GM12875 (cell line): Measurements from ENCODE around the gene YIPF1.

ENCODE experiments used
- H3K4me3 ChIP-seq: one replicate; pipeline ENCODE4 v1.5.1; 2011; ENCODE audit warnings: low read depth, low read length, control low read depth
- TF ChIP-seq, protein P1 (sequence below): IDR thresholded peaks from 2 replicates; pipeline ENCODE4 v1.5.1; 2011; ENCODE audit warnings: low read depth, mild to moderate bottlenecking, control low read depth, inconsistent platforms, low read length, moderate library complexity, borderline replicate concordance; ENCODE audit not compliant: insufficient read depth

The YIPF1 gene

DNA sequence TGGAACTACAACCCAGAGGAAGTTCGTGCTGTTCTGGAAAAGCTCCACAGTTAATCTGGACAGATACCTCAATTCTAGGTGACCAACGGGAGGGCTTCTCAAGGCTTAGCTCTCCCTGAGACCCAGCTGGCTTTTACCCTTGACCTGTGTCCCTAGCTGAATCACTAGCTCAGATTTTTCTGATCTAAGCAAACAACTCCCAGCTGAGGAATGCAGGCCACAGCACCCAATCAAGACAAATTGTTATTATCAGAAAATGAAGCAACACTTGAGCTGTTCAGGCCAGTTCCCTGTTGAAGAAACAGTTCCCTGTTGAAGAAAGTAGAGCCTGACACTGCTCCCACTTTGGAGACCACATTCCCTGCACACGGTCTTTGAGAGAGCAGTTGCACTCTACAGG is 20.3 kb upstream of the YIPF1 start:
- TF ChIP-seq, protein P1, sequence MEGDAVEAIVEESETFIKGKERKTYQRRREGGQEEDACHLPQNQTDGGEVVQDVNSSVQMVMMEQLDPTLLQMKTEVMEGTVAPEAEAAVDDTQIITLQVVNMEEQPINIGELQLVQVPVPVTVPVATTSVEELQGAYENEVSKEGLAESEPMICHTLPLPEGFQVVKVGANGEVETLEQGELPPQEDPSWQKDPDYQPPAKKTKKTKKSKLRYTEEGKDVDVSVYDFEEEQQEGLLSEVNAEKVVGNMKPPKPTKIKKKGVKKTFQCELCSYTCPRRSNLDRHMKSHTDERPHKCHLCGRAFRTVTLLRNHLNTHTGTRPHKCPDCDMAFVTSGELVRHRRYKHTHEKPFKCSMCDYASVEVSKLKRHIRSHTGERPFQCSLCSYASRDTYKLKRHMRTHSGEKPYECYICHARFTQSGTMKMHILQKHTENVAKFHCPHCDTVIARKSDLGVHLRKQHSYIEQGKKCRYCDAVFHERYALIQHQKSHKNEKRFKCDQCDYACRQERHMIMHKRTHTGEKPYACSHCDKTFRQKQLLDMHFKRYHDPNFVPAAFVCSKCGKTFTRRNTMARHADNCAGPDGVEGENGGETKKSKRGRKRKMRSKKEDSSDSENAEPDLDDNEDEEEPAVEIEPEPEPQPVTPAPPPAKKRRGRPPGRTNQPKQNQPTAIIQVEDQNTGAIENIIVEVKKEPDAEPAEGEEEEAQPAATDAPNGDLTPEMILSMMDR, result no peak
- no peak overlapping the region for H3K4me3 ChIP-seq

DNA sequence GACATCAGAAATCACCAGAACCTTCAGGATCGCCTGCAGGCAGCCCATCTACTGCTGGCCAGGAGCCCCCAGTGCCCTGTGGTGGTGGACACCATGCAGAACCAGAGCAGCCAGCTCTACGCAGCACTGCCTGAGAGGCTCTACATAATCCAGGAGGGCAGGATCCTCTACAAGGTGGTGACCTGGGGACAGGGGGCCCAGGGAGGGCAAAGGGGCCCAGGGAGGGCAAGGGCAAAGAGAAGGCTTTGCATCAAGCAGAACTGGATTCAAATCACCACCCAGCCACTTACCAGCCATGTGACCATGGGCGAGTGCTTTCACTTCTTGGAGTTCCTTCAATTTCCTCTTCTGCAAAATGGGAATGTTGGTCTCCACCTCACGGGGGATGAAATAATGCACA is 16.5 kb upstream of the YIPF1 start:
- TF ChIP-seq, protein P1, result no peak
- H3K4me3 ChIP-seq, result no peak overlapping the region

DNA sequence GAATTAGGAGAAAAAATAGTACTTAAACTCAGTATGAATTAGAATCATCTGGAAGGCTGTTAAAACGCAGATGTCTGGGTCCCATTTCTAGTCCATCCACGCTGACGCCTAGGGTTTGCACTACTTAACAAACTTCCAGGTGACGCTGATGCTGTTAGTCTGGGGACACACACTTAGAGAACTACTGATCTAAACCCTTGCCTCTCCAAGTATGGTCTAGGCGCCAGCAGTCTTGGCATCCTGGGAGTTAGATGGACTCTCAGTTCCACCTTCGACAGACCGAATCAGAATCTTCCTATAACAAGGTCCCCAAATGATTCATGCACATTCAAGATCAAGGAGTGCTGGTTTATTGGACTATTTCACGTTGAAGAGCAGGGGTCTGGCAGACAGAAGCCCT is 15.9 kb upstream of the YIPF1 start:
- H3K4me3 ChIP-seq, result no peak overlapping the region
- TF ChIP-seq, protein P1, result no peak

DNA sequence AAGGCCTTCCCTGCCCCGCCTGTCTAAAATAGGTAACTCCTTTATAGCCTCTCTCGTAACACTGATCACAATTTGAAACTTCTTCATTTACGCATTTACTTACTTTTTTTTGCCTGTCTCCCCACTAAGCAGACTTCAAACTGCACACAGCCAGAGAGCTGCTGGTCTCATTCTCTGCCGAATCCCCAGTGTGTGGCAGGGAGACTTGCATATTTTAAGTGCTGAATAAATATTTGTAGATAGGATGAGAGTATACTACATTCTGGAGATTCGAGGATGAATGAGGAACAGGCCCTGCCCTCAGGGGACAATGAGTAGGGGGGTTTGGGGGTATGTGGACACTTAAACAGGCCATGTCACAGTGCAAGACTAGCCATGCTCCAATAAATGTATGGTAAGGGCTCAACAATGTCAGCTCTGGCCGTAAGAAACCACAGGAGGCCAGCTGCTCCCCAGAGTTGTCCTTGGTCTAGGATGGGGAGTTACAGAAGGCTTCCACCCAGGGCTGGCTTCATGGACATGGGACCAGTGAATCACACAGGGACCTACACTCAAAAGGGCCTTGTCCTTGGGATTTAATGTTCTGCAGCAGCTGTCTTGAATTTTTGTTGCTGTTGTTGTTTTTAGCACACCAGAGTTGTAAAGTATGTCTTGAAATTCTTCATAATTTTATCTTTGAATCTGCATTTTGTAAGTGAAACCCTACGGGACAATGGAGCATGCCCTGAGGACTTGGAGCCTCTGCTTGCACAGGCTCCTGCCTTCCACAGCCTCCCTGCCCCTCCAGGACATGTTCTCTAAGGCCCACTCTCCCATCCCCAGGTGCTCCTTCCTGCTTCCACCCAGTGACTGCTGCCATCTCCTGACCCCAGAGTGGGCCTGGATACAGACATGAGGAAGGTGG is 12.9 kb upstream of the YIPF1 start:
- TF ChIP-seq, protein P1, result no peak
- no peak overlapping the region for H3K4me3 ChIP-seq

DNA sequence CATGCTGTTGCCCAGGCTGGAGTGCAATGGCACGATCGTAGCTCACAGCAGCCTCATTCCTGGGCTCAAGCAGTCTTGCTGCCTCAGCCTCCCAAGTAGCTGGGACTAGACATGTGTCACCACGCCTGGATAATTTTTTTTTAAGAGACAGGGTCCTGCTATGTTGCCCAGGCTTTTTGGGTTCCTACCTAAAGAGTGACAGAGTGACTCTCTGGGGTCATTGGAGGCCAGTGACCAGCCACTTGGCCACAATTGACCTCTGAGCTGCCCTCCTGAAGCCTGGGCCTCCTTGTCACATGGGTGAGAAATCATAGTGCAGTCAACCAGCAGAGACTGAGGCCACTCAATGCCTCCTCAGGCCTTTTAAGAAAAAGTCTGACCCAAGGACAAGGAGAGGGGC is 10.1 kb upstream of the YIPF1 start:
- H3K4me3 ChIP-seq, result no peak overlapping the region
- TF ChIP-seq, protein P1, result no peak

DNA sequence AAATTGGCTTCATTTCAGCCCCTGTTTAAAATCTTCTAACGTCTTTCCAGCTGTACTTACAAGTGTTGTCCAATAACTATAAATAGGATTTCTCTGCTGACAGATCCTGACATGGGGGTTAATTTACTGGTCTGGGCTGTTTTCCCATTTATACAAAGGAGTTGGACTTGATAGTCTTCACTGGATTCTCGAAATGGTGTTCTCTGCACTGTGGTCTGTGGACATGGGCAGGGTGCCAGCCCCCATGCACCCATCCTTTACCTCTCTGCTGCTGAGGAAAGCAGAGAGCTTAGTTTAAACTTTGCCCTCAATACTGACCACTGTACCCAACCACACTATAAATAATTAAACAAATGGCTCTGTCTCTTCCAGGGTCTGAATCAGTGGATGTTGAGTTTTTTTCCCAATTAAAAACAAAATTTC is 9.6 kb upstream of the YIPF1 start:
- TF ChIP-seq, protein P1, result no peak
- H3K4me3 ChIP-seq, result no peak overlapping the region

DNA sequence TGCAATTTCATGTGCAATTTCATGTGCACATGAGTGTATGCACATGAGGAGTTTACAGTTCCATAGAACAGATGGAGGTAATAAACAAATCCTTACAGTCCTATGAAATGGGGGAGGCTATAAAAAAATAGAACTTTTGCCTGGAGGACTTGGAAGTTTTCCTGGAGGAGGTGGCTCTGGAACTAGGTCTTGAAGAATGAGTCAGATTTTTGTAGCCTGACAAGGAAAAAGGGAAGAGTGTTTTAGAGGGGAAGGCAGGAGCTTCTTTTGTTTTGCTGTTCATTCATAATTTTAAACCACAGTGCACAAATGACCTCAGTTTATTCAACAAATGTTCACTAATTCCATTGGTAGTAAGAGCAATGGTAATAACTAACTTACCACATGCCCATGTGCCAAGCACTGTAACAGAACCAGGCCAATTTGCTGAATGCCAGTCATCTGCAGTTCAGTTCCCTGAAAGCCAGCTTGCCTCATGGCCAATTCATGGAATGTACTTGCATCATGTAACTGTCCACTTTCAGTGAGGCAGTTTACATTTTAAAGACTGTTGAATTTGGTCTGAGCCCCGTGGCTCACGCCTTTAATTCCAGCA is 7.1 kb upstream of the YIPF1 start:
- no peak overlapping the region for H3K4me3 ChIP-seq
- TF ChIP-seq, protein P1, result no peak
